H54 (cell line): ENCODE measurements around the gene RXFP4.
A peak's percentile ranks its signal among the peaks of the same experiment; 100 is the strongest.

ENCODE experiments used
- DNase-seq: peaks from one replicate; pipeline ENCODE4 v3.0.0; 2011; ENCODE audit warnings: low spot score, mixed read lengths; ENCODE audit not compliant: insufficient read length
- FAIRE-seq: peaks from 3 replicates; lab custom pipeline; 2011; peaks lifted over from hg19 to GRCh38; lab: Jason Lieb, UNC
- POLR2A ChIP-seq: IDR thresholded peaks from 2 replicates; pipeline ENCODE4 v1.6.1; 2011; ENCODE audit warnings: low read depth, mild to moderate bottlenecking, low read length

RXFP4 gene

GRCh38 chr1:155934936-155935590, 6.4 kb upstream of the RXFP4 start:
- no peak for TF ChIP-seq POLR2A
- no peak for FAIRE-seq

GRCh38 chr1:155938220-155938627, 3.2 kb upstream of the RXFP4 start:
- no peak for TF ChIP-seq POLR2A
- no peak for DNase-seq
- FAIRE-seq, result no peak

More at GRCh38 chr1:155934936-155935590, 6.4 kb upstream of the RXFP4 start:
- no peak for DNase-seq

GRCh38 chr1:155940482-155940992, 901 bp upstream of the RXFP4 start:
- TF ChIP-seq POLR2A, result 0 out of 2 replicates have a peak, but pooled peaks have one; percentile 31
- DNase-seq (peak; percentile 61), FAIRE-seq (peak; percentile 82)

- no peak for DNase-seq
- no peak for TF ChIP-seq POLR2A
- no peak for FAIRE-seq
These were observed 550 bp downstream of the RXFP4 start for GRCh38 chr1:155941845-155942531.

GRCh38 chr1:155942578-155943141, 1.2 kb downstream of the RXFP4 start:
- no peak for FAIRE-seq
- no peak for DNase-seq
- TF ChIP-seq POLR2A, result no peak

- DNase-seq (no peak), FAIRE-seq (no peak)
- TF ChIP-seq POLR2A, result no peak
These were observed 3.0 kb downstream of the RXFP4 start for GRCh38 chr1:155944444-155944799.

GRCh38 chr1:155946633-155947219, 5.3 kb downstream of the RXFP4 start:
- FAIRE-seq (no peak), DNase-seq (no peak)
- TF ChIP-seq POLR2A, result no peak

GRCh38 chr1:155947292-155947691, 5.9 kb downstream of the RXFP4 start:
- TF ChIP-seq POLR2A, result no peak
- DNase-seq (no peak), FAIRE-seq (no peak)

GRCh38 chr1:155947741-155948140, 6.3 kb downstream of the RXFP4 start:
- FAIRE-seq (no peak), DNase-seq (no peak)
- no peak for TF ChIP-seq POLR2A

GRCh38 chr1:155950829-155951228, 9.4 kb downstream of the RXFP4 start:
- DNase-seq (no peak), FAIRE-seq (no peak)
- TF ChIP-seq POLR2A, result no peak

GRCh38 chr1:155951753-155952504, 10.5 kb downstream of the RXFP4 start:
- no peak for TF ChIP-seq POLR2A
- DNase-seq (no peak), FAIRE-seq (no peak)

- DNase-seq (no peak), FAIRE-seq (no peak)
- TF ChIP-seq POLR2A, result no peak
These were observed 11.1 kb downstream of the RXFP4 start for GRCh38 chr1:155952505-155952890.

GRCh38 chr1:155954645-155955044, 13.2 kb downstream of the RXFP4 start:
- no peak for DNase-seq
- TF ChIP-seq POLR2A, result no peak
- FAIRE-seq, result no peak
